Embryonic facial prominence (tissue), 1 donor: ENCODE data around the gene RLBP1.
A peak's percentile ranks its signal among the peaks of the same experiment; 100 is the strongest.
"Not testable (repeated sequence)": the region's sequence is repeated elsewhere in the genome, so short reads cannot be mapped to it uniquely, and the experiment has no call there.

ENCODE experiments used
- DNase-seq: peaks from one replicate; pipeline ENCODE4 v3.0.0-alpha.2; 2016; ENCODE audit errors: extremely low spot score

Gene RLBP1

DNA sequence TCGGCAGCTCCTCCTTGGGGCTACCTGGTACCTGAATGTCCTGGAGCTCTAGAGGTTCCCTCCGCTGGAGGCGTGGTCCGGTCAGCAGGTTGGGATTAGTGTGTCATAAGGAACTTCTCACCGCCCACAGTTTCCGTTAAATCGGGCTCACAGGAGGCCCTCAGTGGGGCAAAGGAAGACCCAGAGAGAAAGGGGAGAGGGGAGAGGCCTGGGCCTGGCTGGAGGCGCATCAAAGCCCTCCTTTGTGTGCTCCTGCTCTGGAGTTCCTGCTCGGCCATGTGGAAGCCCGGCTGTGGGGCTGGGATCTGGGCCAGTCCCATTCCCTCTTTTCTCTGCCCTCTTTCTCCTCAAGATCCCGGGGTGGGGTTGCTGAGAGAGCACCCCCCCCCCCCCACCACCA, at the start of gene RLBP1:
Gene RLBP1, minus strand, starts transcription at position 37 of the 400 bp plus-strand sequence. CDS start 2,604 bp downstream, outside the sequence.
- DNase-seq = no peak

DNA sequence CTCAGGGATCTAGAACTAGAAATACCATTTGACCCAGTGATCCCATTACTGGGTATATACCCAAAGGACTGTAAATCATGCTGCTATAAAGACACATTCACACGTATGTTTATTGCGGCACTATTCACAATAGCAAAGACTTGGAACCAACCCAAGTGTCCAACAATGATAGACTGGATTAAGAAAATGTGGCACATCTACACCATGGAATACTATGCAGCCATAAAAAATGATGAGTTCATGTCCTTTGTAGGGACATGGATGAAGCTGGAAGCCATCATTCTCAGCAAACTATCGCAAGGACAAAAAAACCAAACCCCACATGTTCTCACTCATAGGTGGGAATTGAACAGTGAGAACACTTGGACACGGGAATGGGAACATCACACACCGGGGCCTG, 28.8 kb upstream of the RLBP1 start:
- not testable (repeated sequence) for DNase-seq

- no peak for DNase-seq
These were observed 27.2 kb upstream of the RLBP1 start for GRCh38 chr15:89248584-89248983.

- no peak for DNase-seq
These were observed 26.1 kb upstream of the RLBP1 start for GRCh38 chr15:89247446-89247845.

- no peak for DNase-seq
These were observed 23.2 kb upstream of the RLBP1 start for GRCh38 chr15:89244574-89244903.

GRCh38 chr15:89243691-89244573, 22.6 kb upstream of the RLBP1 start, which contains the start of gene FANCI:
TSS of gene FANCI (plus strand) at chr15:89243979. CDS start at chr15:89247648, 3,669 bp downstream.
- DNase-seq = peak; percentile 90

- DNase-seq = no peak
These were observed 21.8 kb upstream of the RLBP1 start for GRCh38 chr15:89243046-89243690.

GRCh38 chr15:89239883-89240810, 18.8 kb upstream of the RLBP1 start:
- DNase-seq = not testable (repeated sequence)

DNA sequence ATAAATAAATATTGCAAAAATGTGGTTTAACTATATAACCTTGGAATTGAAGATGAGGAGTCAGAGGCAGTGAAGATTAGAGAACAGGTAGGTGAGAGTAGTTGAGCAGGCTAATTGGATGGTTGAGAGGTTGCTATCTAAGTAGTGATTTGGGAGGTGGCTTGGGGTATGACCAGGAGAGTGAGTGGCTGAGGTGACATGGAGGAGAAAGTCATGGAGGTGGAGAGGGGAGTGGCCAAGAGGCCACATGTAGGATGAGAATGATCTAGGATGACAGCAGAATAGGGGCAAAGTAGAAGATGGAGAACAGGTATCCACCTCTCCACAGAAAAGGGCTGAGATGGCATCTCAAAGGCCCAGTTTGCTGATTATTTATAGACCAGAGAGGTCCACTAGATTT, 10.5 kb upstream of the RLBP1 start:
- no peak for DNase-seq

DNA sequence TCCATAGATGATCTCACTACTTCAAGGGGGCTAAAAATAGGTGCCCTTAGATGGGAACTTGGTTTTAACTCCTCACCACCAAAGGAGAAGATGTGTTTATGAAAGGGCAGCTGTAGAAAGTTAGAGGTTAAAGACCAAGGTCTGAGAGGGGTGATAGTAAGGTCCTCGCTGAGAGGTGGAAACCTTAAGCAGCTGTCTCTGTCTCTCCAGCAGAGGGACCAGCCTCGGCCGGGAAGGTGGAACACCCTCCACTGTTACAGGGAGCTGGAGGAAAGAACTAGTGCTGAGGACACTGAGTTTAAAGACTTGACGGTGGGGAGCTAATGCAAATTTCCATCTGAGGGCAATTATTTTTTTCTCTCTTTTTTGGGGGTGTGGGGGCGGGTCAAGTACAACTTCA, 8.9 kb upstream of the RLBP1 start:
- DNase-seq = no peak

- no peak for DNase-seq
These were observed 6.0 kb upstream of the RLBP1 start for GRCh38 chr15:89227425-89227824.

- DNase-seq = no peak
These were observed 5.2 kb upstream of the RLBP1 start for GRCh38 chr15:89226359-89227221.

DNA sequence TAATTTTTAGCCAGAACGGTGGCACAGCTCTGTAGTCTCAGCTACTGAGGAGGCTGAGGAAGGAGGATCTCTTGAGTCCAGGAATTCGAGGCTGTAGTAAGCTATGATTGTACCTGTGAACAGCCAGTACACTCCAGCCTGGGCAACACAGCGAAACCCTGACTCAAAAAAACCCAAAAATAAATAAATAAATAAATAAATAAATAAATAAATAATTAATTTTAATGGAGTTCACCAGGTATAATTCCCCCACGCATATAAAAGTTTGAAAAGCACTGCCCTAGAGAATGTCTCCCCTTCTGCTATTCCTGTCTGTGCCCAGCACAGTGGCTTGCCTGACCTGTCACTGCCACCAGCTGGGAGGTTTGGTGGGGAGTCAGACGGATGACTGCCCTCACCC, 4.2 kb upstream of the RLBP1 start:
- no peak for DNase-seq

DNA sequence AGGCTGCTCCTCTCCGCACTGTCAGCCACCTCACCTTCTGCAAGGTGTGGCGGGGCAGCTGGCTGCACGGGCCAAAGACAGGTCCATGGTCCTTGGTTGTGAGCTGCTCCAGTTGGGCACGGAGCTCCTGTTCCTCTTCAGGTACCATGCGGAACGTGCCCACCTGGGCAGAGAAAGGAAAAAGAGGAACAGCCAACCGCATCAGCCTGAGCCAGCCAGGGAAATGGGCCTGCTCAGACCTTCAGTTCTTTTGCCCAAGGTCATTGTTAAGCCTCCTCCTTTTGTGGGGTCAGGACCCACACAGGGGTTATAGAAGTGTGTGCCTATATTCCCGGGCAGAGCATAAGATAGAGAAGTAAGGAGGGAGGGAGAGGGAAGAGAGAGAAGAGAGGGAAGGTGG, 2.8 kb downstream of the RLBP1 start:
- no peak for DNase-seq

- DNase-seq = no peak
These were observed 3.5 kb downstream of the RLBP1 start for GRCh38 chr15:89217686-89218376.

- DNase-seq = no peak
These were observed 4.3 kb downstream of the RLBP1 start for GRCh38 chr15:89217031-89217430.

- no peak for DNase-seq
These were observed 5.8 kb downstream of the RLBP1 start for GRCh38 chr15:89215627-89216026.

- DNase-seq = no peak
These were observed 9.7 kb downstream of the RLBP1 start for GRCh38 chr15:89211678-89212170.

DNA sequence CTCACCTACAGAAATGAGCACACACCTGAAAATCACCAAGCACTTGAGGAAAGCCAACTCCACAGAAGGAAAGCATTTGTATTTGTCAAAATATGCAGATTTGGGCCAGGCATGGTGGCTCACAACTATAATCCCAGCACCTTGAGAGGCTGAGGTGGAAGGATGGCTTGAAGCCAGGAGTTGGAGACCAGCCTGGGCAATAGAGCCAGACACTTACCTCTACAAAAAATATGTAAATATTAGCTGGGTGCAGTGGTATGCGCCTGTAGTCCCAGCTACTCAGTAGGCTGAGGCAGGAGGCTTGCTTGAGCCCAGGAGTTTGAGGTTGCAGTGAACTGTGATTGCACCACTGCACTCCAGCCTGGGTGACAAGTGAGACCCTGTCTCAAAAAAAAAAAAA, 12.3 kb downstream of the RLBP1 start:
- DNase-seq = no peak

DNA sequence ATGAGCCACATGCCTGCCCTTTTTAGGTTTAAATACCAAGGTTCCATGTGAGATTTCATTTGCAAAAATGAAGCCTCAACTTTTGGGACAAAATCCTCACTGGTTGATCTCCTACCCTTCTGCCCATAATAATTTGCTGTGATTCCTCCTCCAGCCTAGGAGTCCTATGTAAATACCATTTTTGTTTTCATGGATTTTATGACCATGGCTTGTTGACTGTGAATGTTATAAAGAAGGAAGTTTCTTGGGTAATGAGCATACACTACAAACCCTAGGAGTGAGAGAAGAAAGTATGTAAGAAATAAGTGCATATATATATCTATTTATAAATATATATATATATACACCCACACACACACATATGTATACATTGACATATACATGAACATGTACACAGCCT, 13.1 kb downstream of the RLBP1 start:
- DNase-seq = no peak
